OCI-LY7 (cell line): ENCODE data around the gene BTBD9.

Experiments used
- CTCF ChIP-seq: fragments of 200-600 bp; sonication (generic); conservative IDR thresholded peaks from 2 replicates; pipeline ENCODE4 v1.5.1; 2014; ENCODE audit warnings: mild to moderate bottlenecking, antibody characterized with exemption, low read length, moderate library complexity, mixed read lengths
- EZH2phosphoT487 ChIP-seq: fragments of 200-600 bp; sonication (generic); IDR thresholded peaks from 2 replicates; pipeline ENCODE4 v1.6.1; 2018; ENCODE audit warnings: low read depth, borderline replicate concordance, mild to moderate bottlenecking, mixed run types, antibody characterized with exemption, low read length, moderate library complexity, mixed read lengths

- TF ChIP-seq CTCF (no peak), EZH2phosphoT487 (no peak)
These were observed 189.0 kb downstream of the BTBD9 start for GRCh38 chr6:38450717-38451116.
